ENCODE measurements around the gene GPR108. TPM values are rescaled to one million over a fixed set of nuclear protein-coding genes. Genes with fewer than 3 reads are reported as not detected.

Gene GPR108
- total and polyA plus RNA-seq, 2 of the 13 experiments (the other 11 are each of a cell fraction or from before 2014, with no cell fraction given) = 36.4 to 63.0 TPM

- Histone ChIP-seq H3K9me3 (ENCODE audit: low read length) (no peaks in the 10 kb centered on the region), H3K4me1 (ENCODE audit: insufficient read depth, low read length) (0 out of 2 replicates have a peak, but pooled peaks cover 10% of the 10 kb centered on the region), H2AFZ (ENCODE audit: low read length) (no peak overlapping the region), H3K27ac (ENCODE audit: extremely low read length, insufficient read depth, low read length) (no peak overlapping the region), H3K9ac (ENCODE audit: insufficient read depth, low read depth, low read length) (no peak overlapping the region), H3K36me3 (replicated peaks in 1 of 2; ENCODE audit: control insufficient read depth in 1 of 2, insufficient read depth in 2 of 2, low read length in 2 of 2) (peaks cover 25 to 89% of the 10 kb centered on the region in 2 experiments), H3K79me2 (ENCODE audit: insufficient read depth, low read length) (no peaks in the 10 kb centered on the region), H4K20me1 (ENCODE audit: insufficient read depth, low read length) (peaks cover 64% of the 10 kb centered on the region), H3K27me3 (ENCODE audit: control insufficient read depth in 1 of 2, insufficient read depth in 2 of 2, low read length in 2 of 2) (no peaks in the 10 kb centered on the region), H3K4me3 (replicated peaks in 1 of 3; ENCODE audit: insufficient read depth in 1 of 3, low read depth in 2 of 3, low read length in 3 of 3) (no peak overlapping the region), H3K4me2 (ENCODE audit: low read depth, low read length) (no peak overlapping the region)
- TF ChIP-seq ZNF598 (CRISPR knock-in tag; IDR thresholded peaks at IDR 0.05; ENCODE audit: borderline replicate concordance) (no peak), PCBP1 (IDR thresholded peaks at IDR 0.05; ENCODE audit: borderline replicate concordance, low read depth, low read length) (0 out of 2 replicates have a peak, but pooled peaks have one; percentile 39), ZNF205 (CRISPR knock-in tag; IDR thresholded peaks at IDR 0.05) (no peak), ZNF687 (CRISPR knock-in tag; IDR thresholded peaks at IDR 0.05) (no peak), ZNF784 (CRISPR knock-in tag; IDR thresholded peaks at IDR 0.05; ENCODE audit: borderline replicate concordance) (no peak), CERS6 (CRISPR knock-in tag; IDR thresholded peaks at IDR 0.05) (no peak), CAMTA2 (CRISPR knock-in tag; IDR thresholded peaks at IDR 0.05; ENCODE audit: borderline replicate concordance) (no peak), ZNF10 (CRISPR knock-in tag; IDR thresholded peaks at IDR 0.05; ENCODE audit: borderline replicate concordance, low read depth) (no peak), RBM22 (optimal IDR thresholded peaks at IDR 0.05; ENCODE audit: low read length) (peak; percentile 14), ZSCAN22 (CRISPR knock-in tag; IDR thresholded peaks at IDR 0.05) (peak; percentile 98), ZNF33A (CRISPR knock-in tag; IDR thresholded peaks at IDR 0.05; ENCODE audit: borderline replicate concordance) (no peak), POGZ (CRISPR knock-in tag; IDR thresholded peaks at IDR 0.05) (no peak), PPARG (CRISPR knock-in tag; conservative IDR thresholded peaks at IDR 0.05) (no peak), ARNTL (CRISPR knock-in tag; IDR thresholded peaks at IDR 0.05) (no peak), HNF4A (CRISPR knock-in tag; IDR thresholded peaks at IDR 0.05) (no peak)
- intact Hi-C loops (cut with micrococcal nuclease; ENCODE audit: unreplicated experiment) (no loop called here), in situ Hi-C loops (cut with HindIII; ENCODE audit: extremely low pct_ligation_motif_present, low pct_unique_long_range_greater_than_20kb) (no loop called here)
- no TSS peak for BruUV-seq (replicated peaks)
- DNase-seq (ENCODE audit: low spot score) (no peak), FAIRE-seq (no peak), ATAC-seq (no peak)
- ChIA-PET POLR2A (no interaction called here), CTCF (ENCODE audit: low intra/inter-chr PET ratio, low total read pairs) (no interaction called here)
- WGBS (ENCODE audit: low lambda C conversion rate) = 97% methylated on average over 3 of the region's 3 CpGs
Measured at GRCh38 chr19:6706633-6706958, 30.8 kb downstream of the GPR108 start.
